HG02678 (cell line): ENCODE measurements around the gene DCST2.

Source experiments
- ATAC-seq: cut with Tn5 transposase; IDR thresholded peaks from one replicate; pipeline ENCODE4 v1.9.1; 2021; ENCODE audit warnings: mild to moderate bottlenecking, moderate library complexity; ENCODE audit not compliant: unreplicated experiment

The DCST2 gene

DNA sequence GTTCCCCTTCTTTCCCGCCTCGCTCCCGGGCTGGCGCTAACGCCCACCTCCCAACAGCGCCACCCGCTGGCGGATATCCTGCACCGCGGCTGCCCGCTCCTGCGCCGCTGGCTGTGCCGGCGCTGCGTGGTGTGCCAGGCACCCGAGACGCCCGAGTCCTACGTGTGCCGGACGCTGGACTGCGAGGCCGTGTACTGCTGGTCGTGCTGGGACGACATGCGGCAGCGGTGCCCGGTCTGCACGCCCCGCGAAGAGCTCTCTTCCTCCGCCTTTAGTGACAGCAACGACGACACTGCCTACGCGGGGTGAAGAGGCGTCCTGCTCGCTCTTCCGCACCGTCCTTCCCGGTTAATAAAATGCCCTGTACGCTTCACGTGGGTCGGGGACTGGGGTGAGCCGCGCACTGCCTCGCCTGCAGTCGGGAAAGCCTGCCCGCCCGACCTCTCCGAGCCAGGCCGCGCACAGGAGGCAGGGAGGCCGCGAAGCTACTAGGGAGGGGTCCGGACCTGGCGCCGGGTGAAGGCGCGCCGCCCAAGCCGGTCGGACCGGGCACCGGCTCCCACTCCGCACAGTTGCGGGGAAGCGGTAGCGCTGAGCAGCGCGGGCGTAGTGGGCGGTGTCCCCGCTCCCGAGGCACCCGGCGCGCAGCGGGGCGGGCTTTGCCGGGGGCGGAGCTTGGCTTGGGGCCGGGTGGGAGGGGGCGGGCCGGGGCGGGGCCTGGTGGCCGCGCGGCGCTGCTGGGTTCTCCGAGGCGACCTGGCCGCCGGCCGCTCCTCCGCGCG lies 17.2 kb upstream of the DCST2 start, which contains the start of gene ADAM15:
Gene ADAM15, plus strand, starts transcription at position 757 of the 782 bp plus-strand sequence. CDS start 71 bp downstream, outside the sequence.
- ATAC-seq, result peak; percentile 73

DNA sequence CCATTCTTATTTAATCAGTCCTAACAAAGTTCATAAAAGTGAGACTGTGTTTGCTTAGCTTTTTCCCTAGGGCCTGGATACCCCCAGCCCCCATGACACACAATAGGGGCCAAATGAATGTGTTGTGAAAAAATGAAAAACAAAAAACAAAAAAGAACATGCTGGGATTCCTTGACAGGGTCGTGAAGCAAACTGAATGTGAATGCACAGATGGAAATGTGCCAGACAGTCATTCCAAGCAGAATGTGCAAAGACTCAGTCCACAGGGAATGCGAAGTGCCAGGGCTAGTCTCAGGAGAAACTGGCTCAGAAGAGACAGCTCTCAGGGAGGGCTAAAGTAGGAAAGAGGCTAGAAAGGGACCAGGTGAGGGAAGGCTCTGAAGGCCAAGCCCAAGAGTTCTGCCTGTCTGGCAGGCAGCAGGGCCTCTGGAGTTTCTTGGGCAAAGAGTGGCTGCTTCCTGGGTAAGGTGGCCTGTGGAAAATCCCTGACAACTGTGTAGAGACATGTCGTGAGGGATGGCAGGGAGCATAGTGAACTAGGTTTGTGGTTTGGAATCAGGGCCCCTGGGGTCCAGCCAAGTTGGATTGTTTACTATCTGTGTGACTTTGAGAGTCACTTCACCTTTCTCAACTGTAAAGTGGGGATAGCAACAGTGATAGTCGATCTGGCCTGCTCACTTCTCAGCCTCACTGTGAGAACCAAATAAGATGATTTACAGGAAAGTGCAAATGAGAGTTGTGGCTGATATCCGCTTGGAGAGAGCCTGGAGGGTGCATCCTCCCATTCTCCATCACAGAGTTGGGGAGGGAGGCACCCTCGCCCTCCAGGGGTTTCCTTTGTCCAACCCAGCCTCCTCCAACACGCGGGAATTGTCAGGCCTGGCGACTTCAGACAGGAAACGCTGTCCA lies 16.3 kb upstream of the DCST2 start:
- ATAC-seq, result no peak

GRCh38 chr1:155048449-155049334 lies 15.1 kb upstream of the DCST2 start:
- no peak for ATAC-seq

GRCh38 chr1:155044812-155045657 lies 11.5 kb upstream of the DCST2 start:
- no peak for ATAC-seq

GRCh38 chr1:155044365-155044764 lies 10.8 kb upstream of the DCST2 start:
- no peak for ATAC-seq

GRCh38 chr1:155043793-155044192 lies 10.2 kb upstream of the DCST2 start:
- ATAC-seq, result no peak

GRCh38 chr1:155043301-155043702 lies 9.7 kb upstream of the DCST2 start:
- no peak for ATAC-seq

DNA sequence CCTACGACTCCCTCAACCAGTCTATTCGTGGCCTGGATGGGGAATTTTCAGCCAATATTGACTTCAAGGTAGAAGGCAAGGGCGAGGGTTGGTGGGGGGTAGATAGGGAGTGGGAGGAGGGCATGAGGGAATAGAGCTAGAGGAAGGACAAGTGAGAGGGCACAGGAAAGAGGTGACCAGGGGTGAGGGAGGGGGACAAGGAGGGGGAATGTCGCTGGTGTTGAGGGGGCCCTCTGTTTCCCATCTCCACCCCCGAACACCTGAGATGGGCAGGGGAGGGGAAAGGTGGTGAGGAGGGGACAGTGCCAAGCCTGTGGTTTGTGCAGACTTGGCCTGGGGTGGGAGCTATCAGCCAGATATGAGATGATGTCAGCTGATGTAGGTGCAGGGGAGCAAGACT lies 9.2 kb upstream of the DCST2 start:
- no peak for ATAC-seq

DNA sequence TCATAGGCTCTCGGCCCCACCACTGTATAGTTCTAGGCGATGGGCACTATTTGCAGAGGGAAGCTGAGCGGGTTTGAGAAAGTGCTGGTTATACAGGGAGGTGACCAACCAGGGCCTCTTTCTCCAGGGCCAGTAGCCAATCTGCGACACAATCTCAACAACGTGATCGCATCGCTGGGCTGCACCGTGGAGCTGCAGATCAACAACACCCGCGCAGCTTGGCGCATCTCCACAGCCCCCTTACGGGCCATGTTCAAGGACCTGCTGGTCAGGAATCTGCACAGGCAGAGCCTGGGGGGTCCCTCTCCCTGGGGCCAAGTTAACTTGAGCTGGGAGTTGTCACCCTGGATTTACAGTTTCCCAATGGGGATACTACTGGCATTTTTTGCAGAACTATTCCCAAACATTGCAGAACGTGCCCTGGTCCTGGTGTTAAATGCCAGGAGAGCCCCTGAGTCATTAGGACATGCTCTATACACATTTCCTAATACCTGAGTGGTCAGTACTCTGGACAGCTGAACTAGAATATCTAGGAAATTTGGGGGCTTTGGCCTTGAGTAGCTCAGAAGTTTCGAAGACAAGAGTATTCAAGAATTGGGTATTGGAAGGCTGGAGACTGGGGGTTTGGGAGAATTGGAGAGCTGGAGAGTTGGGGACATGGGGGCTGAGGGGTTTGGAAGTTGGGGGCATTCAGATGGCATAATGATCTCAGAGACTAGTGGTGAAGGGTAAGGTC lies 6.9 kb upstream of the DCST2 start:
- no peak for ATAC-seq

DNA sequence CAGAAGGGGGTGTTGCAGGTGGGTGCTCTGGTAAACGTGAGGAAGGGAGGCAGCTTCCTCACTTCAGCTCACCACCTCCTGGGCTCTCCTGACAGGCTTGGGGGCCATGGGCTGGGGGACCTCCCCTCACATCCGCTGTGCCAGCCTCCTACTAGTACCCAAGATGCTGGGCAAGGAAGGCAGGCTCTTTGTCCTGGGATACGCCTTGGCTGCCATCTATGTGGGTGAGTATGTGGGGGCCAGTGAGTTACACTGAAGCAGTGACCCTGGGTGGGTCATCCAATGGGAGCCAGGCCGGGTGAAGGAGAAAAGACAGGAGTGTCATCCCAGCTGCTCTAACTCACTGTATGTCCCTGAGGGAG lies 5.7 kb upstream of the DCST2 start:
- no peak for ATAC-seq

DNA sequence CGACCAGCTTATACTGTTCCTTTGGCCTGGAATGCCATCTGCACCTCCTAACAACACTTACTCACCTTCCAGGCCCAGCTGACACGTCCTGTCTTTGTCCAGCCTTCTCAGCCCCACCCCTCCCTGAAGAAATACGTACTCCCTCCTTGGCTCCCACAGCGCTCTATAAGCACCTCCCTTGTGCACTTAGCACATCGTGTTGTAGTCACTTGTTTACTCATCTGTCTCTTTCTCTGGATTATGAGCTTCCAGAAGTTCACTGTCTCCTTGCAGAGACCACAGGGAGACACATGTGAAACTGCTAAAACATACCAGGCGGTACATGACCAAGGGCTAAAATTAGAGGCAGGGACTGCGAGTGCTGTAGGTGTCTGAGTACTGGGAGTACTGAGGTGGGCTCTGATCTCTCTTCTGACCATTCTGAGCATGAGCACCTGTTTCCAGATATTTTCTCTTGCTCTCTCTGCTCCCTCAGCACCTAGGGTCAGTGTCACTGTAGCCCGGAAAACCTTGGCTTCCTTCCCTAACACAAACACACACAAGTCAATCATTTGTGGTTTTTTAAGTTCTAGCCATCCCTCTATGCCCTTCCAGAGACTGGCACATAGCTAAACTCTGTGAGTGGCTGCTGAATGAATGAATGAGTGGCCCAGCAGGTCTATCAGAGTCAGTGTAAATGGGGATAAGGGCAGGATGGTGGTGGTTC lies 5.2 kb upstream of the DCST2 start:
- no peak for ATAC-seq

DNA sequence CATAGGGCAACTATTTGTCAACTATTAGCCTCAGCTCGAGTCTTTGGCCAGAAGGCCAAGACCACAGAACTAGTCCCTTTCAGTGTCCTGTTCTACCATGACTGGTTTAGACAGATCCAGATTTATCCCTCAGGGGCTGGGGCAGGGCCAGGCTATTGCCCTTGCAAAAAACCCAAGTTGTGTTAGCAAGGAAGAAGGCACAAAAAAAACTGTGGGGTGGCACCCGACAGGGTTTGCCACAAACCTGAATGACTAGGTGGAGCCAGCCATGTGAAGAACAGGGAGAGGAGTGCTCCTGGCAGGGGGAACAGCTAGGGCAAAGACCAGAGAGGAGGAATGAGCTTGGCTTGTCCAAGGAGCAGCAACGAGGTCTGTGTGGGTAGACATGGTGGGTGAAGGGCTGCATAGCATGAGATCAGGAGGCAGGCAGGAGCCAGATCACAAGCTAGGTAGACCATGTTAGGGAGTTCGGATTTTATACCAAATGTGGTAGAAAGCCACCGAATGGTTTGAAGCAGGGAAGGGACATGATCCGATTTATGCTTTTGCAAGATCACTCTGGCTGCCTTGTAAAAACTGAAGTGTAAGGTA lies 4.4 kb upstream of the DCST2 start:
- no peak for ATAC-seq

DNA sequence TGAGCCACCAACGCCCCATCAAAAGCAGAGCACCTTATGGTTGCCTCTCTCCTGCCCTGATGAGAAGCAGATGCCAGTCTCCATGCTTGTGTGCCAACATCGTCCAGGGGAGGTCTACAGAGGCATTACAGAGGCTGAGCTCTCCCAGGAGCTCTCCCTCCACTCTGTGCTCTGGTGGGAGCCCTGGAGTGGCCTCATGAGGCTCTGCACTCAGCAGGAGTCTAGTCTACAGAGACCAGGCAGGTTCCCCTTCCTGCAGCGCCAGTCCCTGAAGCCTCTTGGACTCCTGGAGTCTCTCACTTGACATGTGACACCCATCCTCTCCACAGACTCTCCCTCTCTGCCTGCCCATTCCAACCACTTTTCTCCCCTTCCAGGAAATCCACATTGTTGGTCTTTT lies 3.5 kb upstream of the DCST2 start:
- no peak for ATAC-seq

- no peak for ATAC-seq
Measured at GRCh38 chr1:155035936-155036335, 2.4 kb upstream of the DCST2 start.

- no peak for ATAC-seq
Measured at GRCh38 chr1:155034318-155035208, 982 bp upstream of the DCST2 start.

DNA sequence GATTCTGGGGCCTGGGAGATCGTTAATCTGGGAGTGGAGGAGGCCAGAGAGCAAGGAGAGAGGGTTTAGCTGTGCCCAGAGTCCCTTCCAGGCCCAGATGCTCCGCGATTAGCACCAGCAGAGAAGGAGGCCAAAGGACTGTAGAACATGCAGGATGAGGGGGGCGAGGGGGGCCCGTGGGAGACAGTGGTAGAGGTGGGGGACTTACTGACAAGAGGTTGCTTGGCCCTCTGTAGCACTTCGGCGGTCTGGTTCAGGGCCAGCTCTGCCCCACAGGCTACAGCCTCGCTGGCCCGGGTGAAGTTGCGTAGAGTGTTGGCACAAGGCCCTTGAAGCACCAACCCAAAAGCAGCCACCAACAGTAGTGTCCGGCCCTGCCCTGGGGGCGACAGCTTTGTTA lies 695 bp downstream of the DCST2 start:
- no peak for ATAC-seq

DNA sequence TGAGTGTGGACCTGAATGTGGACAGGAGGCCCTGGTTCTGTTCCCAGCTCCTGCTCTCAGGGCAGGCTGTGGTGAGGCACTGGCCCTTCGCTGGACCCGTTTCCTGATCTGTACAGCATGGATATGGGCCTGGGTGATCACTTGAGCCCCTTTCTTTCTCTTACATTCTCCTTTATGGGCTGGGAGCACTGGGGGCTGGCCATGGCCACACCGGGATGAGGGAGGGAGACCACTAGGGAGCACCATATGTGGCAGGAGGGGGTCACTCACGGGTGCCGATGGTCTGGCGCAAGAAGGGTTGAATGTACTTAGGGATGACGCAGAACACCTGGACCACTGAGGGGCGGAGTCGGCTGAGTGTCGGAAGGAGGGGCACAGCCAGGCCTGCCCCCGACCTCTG lies 2.7 kb downstream of the DCST2 start:
- ATAC-seq, result no peak
